Measurements from ENCODE around the gene HLA-DQA2. TPM values are rescaled to one million over a fixed set of nuclear protein-coding genes. Genes with fewer than 3 reads are reported as not detected.

Gene HLA-DQA2
- polyA plus RNA-seq, 2 of the 4 experiments (the other 2 are of a cell fraction): not detected

GRCh38 chr6:32794510-32794909 is 53.3 kb downstream of the HLA-DQA2 start:
- ChIA-PET POLR2A (no interaction called here), CTCF (interaction anchor here (0.7 to 2.2 kb wide), 7 partner anchors 9 to 381 kb away, joined by 3 to 16 read pairs (median 6); partner anchors contain the start of gene TAP2)
- FAIRE-seq: no peak

More at GRCh38 chr6:32794510-32794909, 53.3 kb downstream of the HLA-DQA2 start:
- TF ChIP-seq SREBF2 (IDR thresholded peaks at IDR 0.05): no peak
- no peak for TF ChIP-seq HOXB13 (CRISPR knock-in tag; IDR thresholded peaks at IDR 0.05; ENCODE audit: low read depth)
- no peak for TF ChIP-seq NFE2L2 (conservative IDR thresholded peaks at IDR 0.05; ENCODE audit: low read length)
- TF ChIP-seq RCOR1 (IDR thresholded peaks at IDR 0.05; ENCODE audit: low read depth, low read length): no peak
- TF ChIP-seq EHMT2 (IDR thresholded peaks at IDR 0.05; ENCODE audit: low read depth): no peak
- no peak for TF ChIP-seq MYC (IDR thresholded peaks at IDR 0.05; ENCODE audit: borderline replicate concordance, low read length)
- no peak for TF ChIP-seq POLR2AphosphoS2 (conservative IDR thresholded peaks at IDR 0.05; ENCODE audit: low read length)
- TF ChIP-seq ZNF302 (CRISPR knock-in tag; IDR thresholded peaks at IDR 0.05): no peak
- no peak for TF ChIP-seq CTCF (IDR thresholded peaks at IDR 0.05)
- TF ChIP-seq PHF8 (IDR thresholded peaks at IDR 0.05; ENCODE audit: borderline replicate concordance, low read depth): no peak
- no peak for TF ChIP-seq EP300 (IDR thresholded peaks at IDR 0.05)
- no peak for TF ChIP-seq HMGXB4 (CRISPR knock-in tag; IDR thresholded peaks at IDR 0.05; ENCODE audit: borderline replicate concordance)
- Histone ChIP-seq H3K27ac (no peak overlapping the region), H3K4me1 (no peaks in the 10 kb centered on the region), H3K4me3 (no peak overlapping the region), H3K4me2 (no peak overlapping the region), H3K9me3 (peaks cover 6% of the 10 kb centered on the region; the same call in 1 of the 3 replicates)
- WGBS (ENCODE audit: missing lambda C conversion rate): 41% methylated on average over 2 of the region's 2 CpGs
- ATAC-seq (no peak), DNase-seq (ENCODE audit: low read depth in 1 of 2, low spot score in 1 of 2) (no peak)

Small RNA genes within 50 kb of the gene (small RNA-seq; reads per million reads assigned to genes)
- gene MIR3135B: 0 reads per million in 6 experiments

Other genes with a start within 250 kb of the HLA-DQA2 start
- gene HLA-DRB5, start 211.1 kb upstream of the HLA-DQA2 start, polyA plus RNA-seq (2011; rRNA removed): not detected in 2 replicates
- gene HLA-DRB5, start 211.1 kb upstream of the HLA-DQA2 start, polyA plus RNA-seq (2017; fragmentation: RNase III; extraction: RNeasy Plus Mini Kit Qiagen cat#74134 plus additional on column Dnase treatment): not detected in 3 replicates
- gene HLA-DRB1, start 151.5 kb upstream of the HLA-DQA2 start, polyA plus RNA-seq (2011; rRNA removed): not detected in 2 replicates
- not detected in 3 replicates for gene HLA-DRB1, start 151.5 kb upstream of the HLA-DQA2 start, polyA plus RNA-seq (2017; fragmentation: RNase III; extraction: RNeasy Plus Mini Kit Qiagen cat#74134 plus additional on column Dnase treatment)
- gene HLA-DQA1, start 104.0 kb upstream of the HLA-DQA2 start, polyA plus RNA-seq (2011; rRNA removed): not detected in 2 replicates
- not detected in 3 replicates for gene HLA-DQA1, start 104.0 kb upstream of the HLA-DQA2 start, polyA plus RNA-seq (2017; fragmentation: RNase III; extraction: RNeasy Plus Mini Kit Qiagen cat#74134 plus additional on column Dnase treatment)
- not detected in 2 replicates for gene HLA-DQB1, start 74.7 kb upstream of the HLA-DQA2 start, polyA plus RNA-seq (2011; rRNA removed)
- not detected in 3 replicates for gene HLA-DQB1, start 74.7 kb upstream of the HLA-DQA2 start, polyA plus RNA-seq (2017; fragmentation: RNase III; extraction: RNeasy Plus Mini Kit Qiagen cat#74134 plus additional on column Dnase treatment)
- not detected in 2 replicates for gene HLA-DQB2, start 22.1 kb downstream of the HLA-DQA2 start, polyA plus RNA-seq (2011; rRNA removed)
- not detected in 3 replicates for gene HLA-DQB2, start 22.1 kb downstream of the HLA-DQA2 start, polyA plus RNA-seq (2017; fragmentation: RNase III; extraction: RNeasy Plus Mini Kit Qiagen cat#74134 plus additional on column Dnase treatment)
- gene HLA-DOB, start 75.6 kb downstream of the HLA-DQA2 start, polyA plus RNA-seq (2011; rRNA removed): 0.10 and 0.11 TPM in 2 replicates
- 0.07 to 0.12 TPM (median 0.08 TPM) in 3 replicates for gene HLA-DOB, start 75.6 kb downstream of the HLA-DQA2 start, polyA plus RNA-seq (2017; fragmentation: RNase III; extraction: RNeasy Plus Mini Kit Qiagen cat#74134 plus additional on column Dnase treatment)
- gene TAP2, start 97.3 kb downstream of the HLA-DQA2 start, polyA plus RNA-seq (2011; rRNA removed): 11.4 and 12.1 TPM in 2 replicates
- gene TAP2, start 97.3 kb downstream of the HLA-DQA2 start, polyA plus RNA-seq (2017; fragmentation: RNase III; extraction: RNeasy Plus Mini Kit Qiagen cat#74134 plus additional on column Dnase treatment): 15.9 to 18.4 TPM (median 16.5 TPM) in 3 replicates
- gene PSMB8, start 102.7 kb downstream of the HLA-DQA2 start, polyA plus RNA-seq (2011; rRNA removed): 18.7 and 20.2 TPM in 2 replicates
- gene PSMB8, start 102.7 kb downstream of the HLA-DQA2 start, polyA plus RNA-seq (2017; fragmentation: RNase III; extraction: RNeasy Plus Mini Kit Qiagen cat#74134 plus additional on column Dnase treatment): 14.6 to 16.6 TPM (median 15.9 TPM) in 3 replicates
- gene TAP1, start 112.3 kb downstream of the HLA-DQA2 start, polyA plus RNA-seq (2011; rRNA removed): 21.2 and 28.2 TPM in 2 replicates
- 19.0 to 25.8 TPM (median 21.4 TPM) in 3 replicates for gene TAP1, start 112.3 kb downstream of the HLA-DQA2 start, polyA plus RNA-seq (2017; fragmentation: RNase III; extraction: RNeasy Plus Mini Kit Qiagen cat#74134 plus additional on column Dnase treatment)
- 11.7 and 12.5 TPM in 2 replicates for gene PSMB9, start 112.8 kb downstream of the HLA-DQA2 start, polyA plus RNA-seq (2011; rRNA removed)
- 9.2 to 18.9 TPM (median 12.0 TPM) in 3 replicates for gene PSMB9, start 112.8 kb downstream of the HLA-DQA2 start, polyA plus RNA-seq (2017; fragmentation: RNase III; extraction: RNeasy Plus Mini Kit Qiagen cat#74134 plus additional on column Dnase treatment)
- 14.3 and 21.6 TPM in 2 replicates for gene HLA-DMB, start 199.6 kb downstream of the HLA-DQA2 start, polyA plus RNA-seq (2011; rRNA removed)
- 2.1 to 3.7 TPM (median 3.0 TPM) in 3 replicates for gene HLA-DMB, start 199.6 kb downstream of the HLA-DQA2 start, polyA plus RNA-seq (2017; fragmentation: RNase III; extraction: RNeasy Plus Mini Kit Qiagen cat#74134 plus additional on column Dnase treatment)
- 5.6 and 7.0 TPM in 2 replicates for gene HLA-DMA, start 211.7 kb downstream of the HLA-DQA2 start, polyA plus RNA-seq (2011; rRNA removed)
- gene HLA-DMA, start 211.7 kb downstream of the HLA-DQA2 start, polyA plus RNA-seq (2017; fragmentation: RNase III; extraction: RNeasy Plus Mini Kit Qiagen cat#74134 plus additional on column Dnase treatment): 2.5 to 2.8 TPM (median 2.5 TPM) in 3 replicates
- gene BRD2, start 227.2 kb downstream of the HLA-DQA2 start, polyA plus RNA-seq (2011; rRNA removed): 136 and 153 TPM in 2 replicates
- gene BRD2, start 227.2 kb downstream of the HLA-DQA2 start, polyA plus RNA-seq (2017; fragmentation: RNase III; extraction: RNeasy Plus Mini Kit Qiagen cat#74134 plus additional on column Dnase treatment): 92.1 to 93.6 TPM (median 92.5 TPM) in 3 replicates

All from A549 (cell line).